ENCODE data around the gene TULP4. TPM values are rescaled to one million over a fixed set of nuclear protein-coding genes. Genes with fewer than 3 reads are reported as not detected.

The TULP4 gene
- total and polyA plus RNA-seq, 2 donors (not counting 1 experiment from before 2014, with no cell fraction given) = 16.8 to 88.2 TPM

GRCh38 chr6:158457616-158458278 lies 145.5 kb downstream of the TULP4 start:
- no peaks in the 10 kb centered on the region for H3K9me3 ChIP-seq (ENCODE audit: control insufficient read depth, insufficient read depth, low read depth, low read length)
- H3K36me3 ChIP-seq (ENCODE audit: control insufficient read depth, insufficient read depth, low read length) = no peaks in the 10 kb centered on the region
- TF ChIP-seq EZH2 (IDR thresholded peaks at IDR 0.05; ENCODE audit: low read length, missing control alignments) = no peak
- TF ChIP-seq, protein P1, sequence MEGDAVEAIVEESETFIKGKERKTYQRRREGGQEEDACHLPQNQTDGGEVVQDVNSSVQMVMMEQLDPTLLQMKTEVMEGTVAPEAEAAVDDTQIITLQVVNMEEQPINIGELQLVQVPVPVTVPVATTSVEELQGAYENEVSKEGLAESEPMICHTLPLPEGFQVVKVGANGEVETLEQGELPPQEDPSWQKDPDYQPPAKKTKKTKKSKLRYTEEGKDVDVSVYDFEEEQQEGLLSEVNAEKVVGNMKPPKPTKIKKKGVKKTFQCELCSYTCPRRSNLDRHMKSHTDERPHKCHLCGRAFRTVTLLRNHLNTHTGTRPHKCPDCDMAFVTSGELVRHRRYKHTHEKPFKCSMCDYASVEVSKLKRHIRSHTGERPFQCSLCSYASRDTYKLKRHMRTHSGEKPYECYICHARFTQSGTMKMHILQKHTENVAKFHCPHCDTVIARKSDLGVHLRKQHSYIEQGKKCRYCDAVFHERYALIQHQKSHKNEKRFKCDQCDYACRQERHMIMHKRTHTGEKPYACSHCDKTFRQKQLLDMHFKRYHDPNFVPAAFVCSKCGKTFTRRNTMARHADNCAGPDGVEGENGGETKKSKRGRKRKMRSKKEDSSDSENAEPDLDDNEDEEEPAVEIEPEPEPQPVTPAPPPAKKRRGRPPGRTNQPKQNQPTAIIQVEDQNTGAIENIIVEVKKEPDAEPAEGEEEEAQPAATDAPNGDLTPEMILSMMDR (conservative IDR thresholded peaks at IDR 0.05 in 1 of 2, IDR thresholded peaks at IDR 0.05 in 1 of 2; ENCODE audit: low read depth in 1 of 2, low read length in 2 of 2) = no peak
- H3K4me2 ChIP-seq (ENCODE audit: extremely low read depth, insufficient read depth, low read length) = no peak overlapping the region
- no peaks in the 10 kb centered on the region for H4K20me1 ChIP-seq (ENCODE audit: control insufficient read depth, extremely low read depth, insufficient read depth, low read length)
- no peak overlapping the region for H2AFZ ChIP-seq (ENCODE audit: low read length)
- H3K27ac ChIP-seq (ENCODE audit: insufficient read depth, low read length) = no peak overlapping the region
- H3K79me2 ChIP-seq (ENCODE audit: control insufficient read depth, insufficient read depth, low read length) = no peaks in the 10 kb centered on the region
- no peaks in the 10 kb centered on the region for H3K27me3 ChIP-seq (ENCODE audit: control insufficient read depth, insufficient read depth, low read length)
- no peak overlapping the region for H3K4me3 ChIP-seq (replicated peaks in 1 of 4; ENCODE audit: control extremely low read depth in 1 of 4, insufficient read depth in 1 of 4, low read depth in 3 of 4, low read length in 4 of 4)
- no peak overlapping the region for H3K9ac ChIP-seq (ENCODE audit: insufficient read depth, low read length)
- H3K4me1 ChIP-seq (ENCODE audit: control insufficient read depth, extremely low read depth, insufficient read depth, low read length) = no peaks in the 10 kb centered on the region
- peak; percentile 20 to 59 for DNase-seq (ENCODE audit: low read depth in 2 of 2)

GRCh38 chr6:158459726-158460125 lies 147.5 kb downstream of the TULP4 start:
- DNase-seq (ENCODE audit: low read depth in 2 of 2) = no peak
- Histone ChIP-seq H3K4me1 (ENCODE audit: control insufficient read depth, extremely low read depth, insufficient read depth, low read length) (no peaks in the 10 kb centered on the region), H3K36me3 (ENCODE audit: control insufficient read depth, insufficient read depth, low read length) (no peaks in the 10 kb centered on the region), H2AFZ (ENCODE audit: low read length) (no peak overlapping the region), H3K27ac (ENCODE audit: insufficient read depth, low read length) (no peak overlapping the region), H3K79me2 (ENCODE audit: control insufficient read depth, insufficient read depth, low read length) (no peaks in the 10 kb centered on the region), H3K9me3 (ENCODE audit: control insufficient read depth, insufficient read depth, low read depth, low read length) (no peaks in the 10 kb centered on the region), H3K9ac (ENCODE audit: insufficient read depth, low read length) (no peak overlapping the region), H3K4me3 (replicated peaks in 1 of 4; ENCODE audit: control extremely low read depth in 1 of 4, insufficient read depth in 1 of 4, low read depth in 3 of 4, low read length in 4 of 4) (no peak overlapping the region), H3K27me3 (ENCODE audit: control insufficient read depth, insufficient read depth, low read length) (no peaks in the 10 kb centered on the region), H3K4me2 (ENCODE audit: extremely low read depth, insufficient read depth, low read length) (no peak overlapping the region), H4K20me1 (ENCODE audit: control insufficient read depth, extremely low read depth, insufficient read depth, low read length) (no peaks in the 10 kb centered on the region)
- TF ChIP-seq, protein P1 (conservative IDR thresholded peaks at IDR 0.05 in 1 of 2, IDR thresholded peaks at IDR 0.05 in 1 of 2; ENCODE audit: low read depth in 1 of 2, low read length in 2 of 2) = no peak
- TF ChIP-seq EZH2 (IDR thresholded peaks at IDR 0.05; ENCODE audit: low read length, missing control alignments) = no peak

- Histone ChIP-seq H3K9me3 (ENCODE audit: control insufficient read depth, insufficient read depth, low read depth, low read length) (no peaks in the 10 kb centered on the region), H2AFZ (ENCODE audit: low read length) (no peak overlapping the region), H3K79me2 (ENCODE audit: control insufficient read depth, insufficient read depth, low read length) (no peaks in the 10 kb centered on the region), H3K4me1 (ENCODE audit: control insufficient read depth, extremely low read depth, insufficient read depth, low read length) (no peaks in the 10 kb centered on the region), H3K9ac (ENCODE audit: insufficient read depth, low read length) (no peak overlapping the region), H3K4me3 (replicated peaks in 1 of 4; ENCODE audit: control extremely low read depth in 1 of 4, insufficient read depth in 1 of 4, low read depth in 3 of 4, low read length in 4 of 4) (no peak overlapping the region), H4K20me1 (ENCODE audit: control insufficient read depth, extremely low read depth, insufficient read depth, low read length) (no peaks in the 10 kb centered on the region), H3K27me3 (ENCODE audit: control insufficient read depth, insufficient read depth, low read length) (no peaks in the 10 kb centered on the region), H3K4me2 (ENCODE audit: extremely low read depth, insufficient read depth, low read length) (no peak overlapping the region), H3K27ac (ENCODE audit: insufficient read depth, low read length) (no peak overlapping the region), H3K36me3 (ENCODE audit: control insufficient read depth, insufficient read depth, low read length) (no peaks in the 10 kb centered on the region)
- peak; percentile 74 to 77 for DNase-seq (ENCODE audit: low read depth in 2 of 2)
- TF ChIP-seq EZH2 (IDR thresholded peaks at IDR 0.05; ENCODE audit: low read length, missing control alignments) = no peak
- TF ChIP-seq, protein P1 (conservative IDR thresholded peaks at IDR 0.05 in 1 of 2, IDR thresholded peaks at IDR 0.05 in 1 of 2; ENCODE audit: low read depth in 1 of 2, low read length in 2 of 2) = no peak
These were observed 148.4 kb downstream of the TULP4 start for GRCh38 chr6:158460602-158461169.

Measured in fibroblast of lung (primary cell).